H1 (cell line): Measurements from ENCODE around the gene MIPOL1. TPM values are rescaled to one million over a fixed set of nuclear protein-coding genes. Genes with fewer than 3 reads are reported as not detected.

ENCODE experiments used
- E2F6 ChIP-seq: IDR thresholded peaks from 2 replicates; pipeline ENCODE4 v1.6.1; 2012; ENCODE audit warnings: inconsistent platforms
- NANOG ChIP-seq: IDR thresholded peaks from 2 replicates; pipeline ENCODE4 v1.6.1; 2011; ENCODE audit warnings: low read length, low read depth, mild to moderate bottlenecking, inconsistent platforms; ENCODE audit not compliant: insufficient read depth, poor library complexity, severe bottlenecking
- POLR2AphosphoS5 ChIP-seq: IDR thresholded peaks from 2 replicates; pipeline ENCODE4 v1.6.1; 2011; ENCODE audit warnings: low read depth, low read length
- POU5F1 ChIP-seq: IDR thresholded peaks from 2 replicates; pipeline ENCODE4 v1.6.1; 2011; ENCODE audit warnings: low read depth, mild to moderate bottlenecking, low read length, moderate library complexity
- SIRT6 ChIP-seq: IDR thresholded peaks from one replicate; pipeline ENCODE4 v1.7.1; 2012; ENCODE audit warnings: low read length, inconsistent platforms
- YY1 ChIP-seq: IDR thresholded peaks from 2 replicates; pipeline ENCODE4 v1.6.1; 2011; ENCODE audit warnings: low read depth, mild to moderate bottlenecking, low read length
- polyA plus RNA-seq, 7 experiments: library from polyadenylated mRNA; depleted of rRNA in 3 of 7; stranded (reverse) in 5 of 7; unstranded in 2 of 7; fragments of >200 nt in 5 of 7; fragments of 200-250 nt in 2 of 7; gene quantifications; 1 replicate in 5 of 7; 2 replicates in 1 of 7; 4 replicates in 1 of 7; pipeline versions ENCODE4 v1.2.1 to v1.2.3, GENCODE V29; 2011 to 2013; ENCODE audit warnings: missing spikeins in 2 of 7, mixed read lengths in 2 of 7
- total RNA-seq: library from RNA; stranded (reverse); fragmentation: NEBNext Ultra II Directional; extraction: Animal tissue kit (Norgen Biotek cat#: 25700); gene quantifications from 2 replicates; pipeline ENCODE4 v1.2.1, GENCODE V29; 2021

The MIPOL1 gene
- total and polyA plus RNA-seq, 2 of the 8 experiments (the other 6 are each of a cell fraction or from before 2014, with no cell fraction given): 2.8 to 23.9 TPM

GRCh38 chr14:37375566-37375965 is 177.8 kb downstream of the MIPOL1 start (continued):
- TF ChIP-seq POU5F1 (no peak), NANOG (no peak), YY1 (no peak), POLR2AphosphoS5 (no peak), SIRT6 (no peak), E2F6 (no peak)
- TF ChIP-seq, all 59 proteins: peak for 0
